SW 1271 (cell line): Measurements from ENCODE around the gene B3GALT6.

ENCODE experiments used
- DNase-seq, 2 experiments: peaks; one replicate each; lab custom pipeline; 2025; lab: John Stamatoyannopoulos, UW

The B3GALT6 gene

DNA sequence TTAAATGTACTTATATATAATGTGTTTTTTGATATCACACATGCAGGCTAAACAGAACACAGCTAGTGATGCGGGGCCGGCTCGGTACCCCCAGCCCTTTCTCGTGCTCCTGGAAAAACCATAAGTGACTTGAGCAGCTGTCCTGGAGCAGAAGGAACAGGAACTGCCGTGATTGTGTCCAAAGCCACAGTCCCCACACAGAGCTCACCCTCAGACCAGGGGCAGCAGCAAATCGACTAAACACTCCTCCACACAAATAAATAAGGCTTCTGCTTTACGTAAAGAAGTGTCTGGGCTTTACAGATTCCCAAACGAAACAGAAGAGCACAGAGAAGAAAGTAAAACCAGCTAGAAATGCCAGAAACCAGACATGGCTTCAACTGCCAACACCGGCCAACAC is 32.0 kb downstream of the B3GALT6 start:
- DNase-seq, result no peak

- peak; percentile 85 to 89 for DNase-seq
Observed at GRCh38 chr1:1264868-1265272, 32.8 kb downstream of the B3GALT6 start.

DNA sequence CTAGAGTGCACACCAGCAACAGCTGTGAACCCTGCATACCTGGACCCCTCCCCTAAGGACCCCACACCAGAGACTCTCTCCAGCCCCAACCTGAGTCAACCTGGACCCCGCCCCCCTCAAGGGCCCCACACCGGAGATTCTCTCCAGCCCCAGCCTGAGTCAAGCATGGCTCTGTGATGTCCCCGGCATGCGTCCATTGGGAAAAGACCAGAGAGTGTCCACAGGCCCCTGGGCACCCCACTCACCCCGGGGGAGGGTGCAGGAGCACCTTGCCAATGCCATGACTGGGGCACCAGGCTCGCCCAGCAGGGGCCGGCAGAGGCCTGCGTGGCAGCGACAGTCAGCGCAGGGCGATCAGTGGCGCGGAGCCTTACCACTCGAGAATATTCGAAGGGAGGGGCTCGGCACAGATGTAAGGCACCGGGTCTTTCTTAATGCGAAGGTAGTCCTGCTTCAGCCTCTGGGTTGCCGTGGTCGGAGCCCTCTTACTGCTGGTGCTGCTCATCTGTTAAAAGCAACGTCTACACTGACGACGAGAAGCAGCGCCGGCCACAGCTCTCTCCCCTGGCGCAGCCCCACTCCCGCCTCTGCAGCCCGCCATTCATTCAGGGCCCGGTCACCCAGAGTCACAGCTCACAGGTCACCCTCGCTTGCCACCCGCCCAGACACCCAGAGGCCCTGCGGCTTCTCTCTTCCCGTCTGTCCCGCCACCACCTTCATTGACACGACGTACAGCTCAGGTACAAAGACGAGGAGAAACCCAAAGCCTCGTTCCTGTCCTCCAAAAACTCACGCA is 35.6 kb downstream of the B3GALT6 start:
- no peak for DNase-seq

- DNase-seq, result no peak
Observed at GRCh38 chr1:1268284-1268682, 36.2 kb downstream of the B3GALT6 start.

DNA sequence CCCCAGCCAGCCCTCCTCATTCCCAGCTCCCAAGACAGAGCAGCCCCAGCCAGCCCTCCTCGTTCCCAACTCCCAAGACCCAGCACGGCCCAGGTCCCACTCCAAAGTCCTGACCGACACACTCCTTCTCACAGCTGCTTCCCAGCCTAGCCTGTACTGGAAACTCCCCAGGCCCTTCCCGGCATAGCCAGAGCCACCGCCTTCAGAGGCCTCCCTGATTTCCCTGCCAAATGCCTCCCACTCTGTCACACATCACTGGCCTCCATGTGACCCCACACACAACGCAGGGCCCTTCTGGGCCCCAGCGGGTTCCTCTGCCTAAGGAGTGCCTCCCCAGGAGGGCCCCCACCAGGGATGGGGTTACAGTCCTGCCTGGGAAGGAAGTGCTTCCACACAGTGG is 38.8 kb downstream of the B3GALT6 start:
- DNase-seq, result no peak

GRCh38 chr1:1272341-1273208 is 40.5 kb downstream of the B3GALT6 start:
- no peak for DNase-seq

GRCh38 chr1:1273209-1273511 is 41.1 kb downstream of the B3GALT6 start:
- no peak for DNase-seq

GRCh38 chr1:1273512-1274298 is 41.7 kb downstream of the B3GALT6 start, which contains the start of gene UBE2J2:
TSS of gene UBE2J2 (minus strand) at chr1:1273854. CDS start at chr1:1267992, 5,862 bp downstream.
- peak; percentile 53 to 81 for DNase-seq

DNA sequence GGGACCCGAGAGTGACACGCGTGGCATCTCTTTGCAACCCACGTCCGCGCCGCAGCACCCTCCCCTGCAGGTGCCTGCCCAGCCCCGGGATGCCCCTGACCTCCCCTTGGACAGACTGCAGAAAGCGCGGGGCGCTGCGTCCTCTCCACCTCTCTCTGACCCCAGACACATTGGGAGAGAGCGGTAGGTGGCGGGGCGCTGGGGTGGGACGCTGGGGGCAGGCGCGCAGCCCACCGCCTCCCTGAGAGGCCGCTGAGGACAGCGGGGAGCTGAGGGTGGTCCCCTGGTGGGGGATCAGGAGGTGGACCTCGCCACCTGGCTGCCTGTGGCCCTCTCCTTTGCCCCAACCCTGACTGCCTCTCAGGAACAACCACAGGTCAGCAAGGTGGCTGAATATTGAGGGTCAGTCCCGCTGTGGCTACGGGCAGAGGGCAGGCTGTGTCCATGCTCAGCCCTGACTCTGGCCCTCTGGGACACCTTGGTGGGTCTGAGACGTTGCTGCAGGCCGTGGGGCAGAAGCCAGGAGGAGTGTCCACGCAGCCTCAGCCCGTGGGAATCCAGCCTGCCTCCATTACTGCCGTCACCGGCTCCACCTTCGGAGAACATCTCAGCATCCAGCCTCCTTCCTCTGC is 42.4 kb downstream of the B3GALT6 start:
- no peak for DNase-seq

GRCh38 chr1:1274931-1275431 is 42.9 kb downstream of the B3GALT6 start:
- no peak for DNase-seq

DNA sequence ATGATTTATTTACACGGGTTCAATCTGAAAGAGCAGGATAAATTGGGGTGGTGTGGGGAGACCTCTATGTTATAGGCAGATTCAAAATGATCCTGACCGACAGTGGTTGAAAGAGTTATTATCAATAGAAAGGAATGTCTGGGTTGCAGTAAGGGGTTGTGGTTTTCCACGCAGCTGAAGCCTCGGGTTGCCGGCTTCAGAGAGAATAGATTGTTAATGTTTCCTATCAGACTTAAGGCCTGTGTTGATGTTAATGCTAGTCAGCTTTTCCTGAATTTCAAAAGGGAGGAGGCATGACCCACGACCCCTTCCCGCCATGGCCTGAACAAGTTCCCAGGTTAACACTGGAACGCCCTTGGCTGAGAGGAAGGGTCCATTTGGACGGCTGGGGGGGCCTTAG is 43.8 kb downstream of the B3GALT6 start:
- no peak for DNase-seq

- no peak for DNase-seq
Observed at GRCh38 chr1:1278620-1279019, 46.6 kb downstream of the B3GALT6 start.

- DNase-seq, result no peak
Observed at GRCh38 chr1:1279028-1279427, 47.0 kb downstream of the B3GALT6 start.

GRCh38 chr1:1280782-1281481 is 48.9 kb downstream of the B3GALT6 start:
- DNase-seq, result no peak

DNA sequence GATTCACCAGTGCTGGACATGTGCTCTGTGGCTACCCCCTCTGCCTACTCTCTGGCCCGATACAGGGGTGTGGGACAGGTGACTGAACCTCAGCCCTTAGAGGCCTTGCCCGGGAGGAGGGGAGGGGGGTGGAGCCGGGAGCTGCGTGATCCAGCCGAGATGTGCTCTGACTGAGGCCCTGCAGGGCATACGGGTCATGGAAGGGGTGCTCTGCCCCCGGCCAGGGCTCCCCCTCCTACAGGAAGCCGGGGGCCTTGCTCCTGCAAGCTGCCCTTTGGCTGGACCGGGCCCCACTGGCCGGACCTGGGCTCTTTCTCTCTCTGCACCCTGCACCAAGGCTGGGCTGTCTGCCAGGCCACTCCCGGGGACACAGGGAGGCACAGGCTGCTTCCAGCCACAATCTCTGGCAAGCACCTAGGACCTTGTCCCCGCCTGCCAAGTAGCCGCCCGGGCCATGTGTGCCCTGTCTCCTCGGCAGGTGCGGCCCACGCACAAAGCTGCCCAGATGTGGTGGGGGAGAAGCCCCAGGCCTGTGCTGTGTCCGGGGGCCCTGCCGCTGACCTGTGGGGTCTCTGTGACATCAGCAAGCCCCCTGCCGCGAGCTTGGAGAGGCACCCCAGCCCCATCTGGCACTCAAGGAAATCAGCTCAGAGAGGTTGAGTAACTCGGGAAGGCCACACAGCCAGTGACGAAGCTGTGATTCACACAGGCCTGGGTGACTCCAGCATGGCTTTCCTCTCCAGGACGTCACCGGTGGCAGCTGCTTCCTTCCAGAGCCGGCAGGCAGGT is 49.7 kb downstream of the B3GALT6 start:
- DNase-seq, result no peak

GRCh38 chr1:1282998-1283397 is 51.0 kb downstream of the B3GALT6 start:
- no peak for DNase-seq

DNA sequence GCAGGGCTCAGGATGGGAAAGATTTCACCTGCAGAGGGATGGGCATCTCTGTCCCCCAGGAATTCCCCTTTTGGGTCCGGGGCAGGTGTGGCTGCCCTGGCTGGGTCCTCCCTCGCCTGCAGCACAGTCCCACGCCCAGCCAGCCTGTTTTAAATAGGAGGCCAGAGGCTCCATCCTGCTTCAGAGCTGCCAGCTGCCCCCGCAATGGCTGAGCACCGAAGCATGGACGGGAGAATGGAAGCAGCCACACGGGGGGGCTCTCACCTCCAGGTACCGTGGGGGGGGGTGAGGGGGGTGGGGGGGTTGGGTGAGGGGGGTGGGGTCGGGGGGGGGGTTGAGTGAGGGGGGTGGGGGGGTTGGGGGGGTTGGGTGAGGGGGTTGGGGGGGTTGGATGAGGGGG is 51.8 kb downstream of the B3GALT6 start:
- no peak for DNase-seq
